NB4 (cell line): ENCODE measurements around the gene NTRK3.

Source experiments
- CTCF ChIP-seq: IDR thresholded peaks from one replicate; pipeline ENCODE4 v1.5.1; 2012; ENCODE audit warnings: low read depth, low read length
- POLR2A ChIP-seq: IDR thresholded peaks from 2 replicates; pipeline ENCODE4 v1.6.1; 2011; ENCODE audit warnings: mild to moderate bottlenecking; ENCODE audit not compliant: insufficient read length; ENCODE audit errors: extremely low read depth
- TF ChIP-seq, protein P1 (sequence below): IDR thresholded peaks from 2 replicates; pipeline ENCODE4 v1.6.1; 2011; ENCODE audit warnings: low read depth, low read length

DNA sequence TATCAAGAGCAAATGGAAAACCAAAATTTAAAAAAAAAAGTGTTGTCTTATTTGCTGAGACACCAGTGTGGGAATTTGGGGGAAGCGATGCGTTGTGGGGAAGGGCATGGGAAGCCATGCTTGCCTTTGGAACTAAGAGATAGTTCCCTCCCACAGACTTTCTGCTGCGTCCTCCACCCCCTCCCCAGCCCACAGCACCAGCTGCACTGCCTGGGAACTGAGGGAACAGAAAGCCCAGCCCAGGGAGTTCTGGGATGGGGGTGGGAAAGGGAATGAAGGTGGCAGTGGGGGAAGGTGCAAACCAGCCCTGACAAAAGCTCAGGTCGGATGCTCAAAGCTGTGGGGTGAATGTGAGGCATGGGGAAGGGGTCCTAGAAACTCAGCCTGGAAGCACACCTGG lies 8.1 kb upstream of the NTRK3 start:
- TF ChIP-seq CTCF (no peak), POLR2A (no peak)
- TF ChIP-seq, protein P1, sequence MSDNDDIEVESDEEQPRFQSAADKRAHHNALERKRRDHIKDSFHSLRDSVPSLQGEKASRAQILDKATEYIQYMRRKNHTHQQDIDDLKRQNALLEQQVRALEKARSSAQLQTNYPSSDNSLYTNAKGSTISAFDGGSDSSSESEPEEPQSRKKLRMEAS = no peak
